CD8-positive, alpha-beta memory T cell (primary cell): ENCODE data around the gene ITGA8. TPM values are rescaled to one million over a fixed set of nuclear protein-coding genes. Genes with fewer than 3 reads are reported as not detected.

Source experiments
- CTCF ChIA-PET: fragments of 350-600 bp; sonication (Branson Sonifier 250); formaldehyde crosslinking; loops from one replicate; lab custom pipeline; 2021; ENCODE audit warnings: antibody characterized with exemption; lab: Charles Lee
- POLR2A ChIA-PET: fragments of 350-600 bp; sonication (Branson Sonifier 250); formaldehyde crosslinking; loops from one replicate; lab custom pipeline; 2021; ENCODE audit warnings: antibody characterized with exemption; lab: Charles Lee
- DNase-seq, 5 donors: peaks; one replicate each; pipeline versions ENCODE4 v3.0.0 to v3.0.0-alpha.2; 2020 to 2022; ENCODE audit warnings: mixed read lengths in 1 of 5
- H3K27ac ChIP-seq: one replicate; pipeline ENCODE4 v1.7.0; 2013; ENCODE audit warnings: low read depth, mild to moderate bottlenecking, low read length, moderate library complexity
- H3K27me3 ChIP-seq: 2 replicates; pipeline ENCODE4 v1.7.0; 2013; ENCODE audit warnings: low read length, mild to moderate bottlenecking; ENCODE audit not compliant: insufficient read depth, poor library complexity, severe bottlenecking
- H3K36me3 ChIP-seq: 2 replicates; pipeline ENCODE4 v1.7.0; 2013; ENCODE audit warnings: mild to moderate bottlenecking, low read length, moderate library complexity; ENCODE audit not compliant: insufficient read depth
- H3K4me1 ChIP-seq: 2 replicates; pipeline ENCODE4 v1.7.0; 2013; ENCODE audit warnings: mild to moderate bottlenecking, low read length, moderate library complexity; ENCODE audit not compliant: insufficient read depth
- H3K4me3 ChIP-seq: 2 replicates; pipeline ENCODE4 v1.7.0; 2013; ENCODE audit warnings: mild to moderate bottlenecking, low read length
- H3K9me3 ChIP-seq: 2 replicates; pipeline ENCODE4 v1.7.0; 2013; ENCODE audit warnings: mild to moderate bottlenecking, low read length
- H3K27ac Mint-ChIP-seq, 8 donors: one replicate each; pipeline ENCODE4 v1.8.0; 2020 to 2021; ENCODE audit warnings: mixed read lengths in 8 of 8, mild to moderate bottlenecking in 6 of 8, inconsistent platforms in 3 of 8, moderate library complexity in 3 of 8
- H3K27me3 Mint-ChIP-seq, 2 donors: one replicate each; pipeline ENCODE4 v1.8.0; 2020 to 2021; ENCODE audit warnings: mixed read lengths in 2 of 2, mild to moderate bottlenecking in 1 of 2, moderate library complexity in 1 of 2
- H3K36me3 Mint-ChIP-seq, 3 donors: one replicate each; pipeline ENCODE4 v1.8.0; 2020 to 2021; ENCODE audit warnings: mixed read lengths in 3 of 3, inconsistent platforms in 1 of 3, mild to moderate bottlenecking in 1 of 3
- H3K4me1 Mint-ChIP-seq, 3 donors: one replicate each; pipeline ENCODE4 v1.8.0; 2020 to 2021; ENCODE audit warnings: mixed read lengths in 3 of 3, inconsistent platforms in 1 of 3, mild to moderate bottlenecking in 1 of 3
- H3K4me3 Mint-ChIP-seq, 7 donors: one replicate each; pipeline ENCODE4 v1.8.0; 2020 to 2021; ENCODE audit warnings: mixed read lengths in 7 of 7, mild to moderate bottlenecking in 6 of 7, moderate library complexity in 4 of 7, inconsistent platforms in 2 of 7
- H3K9me3 Mint-ChIP-seq, 5 donors: one replicate each; pipeline ENCODE4 v1.8.0; 2020 to 2022; ENCODE audit warnings: mixed read lengths in 5 of 5, mild to moderate bottlenecking in 3 of 5, moderate library complexity in 2 of 5, inconsistent platforms in 1 of 5
- polyA plus RNA-seq: library from polyadenylated mRNA; unstranded; fragments of 300-500 nt; fragmentation: Illumina TruSeq; gene quantifications from one replicate; pipeline ENCODE4 v1.2.3, GENCODE V29; 2021
- total RNA-seq, 2 experiments: library from RNA; stranded (reverse); gene quantifications; one replicate each; pipeline ENCODE4 v1.2.3, GENCODE V29; 2021

The ITGA8 gene
- total and polyA plus RNA-seq, 3 experiments from 2014 or later: not detected

DNA sequence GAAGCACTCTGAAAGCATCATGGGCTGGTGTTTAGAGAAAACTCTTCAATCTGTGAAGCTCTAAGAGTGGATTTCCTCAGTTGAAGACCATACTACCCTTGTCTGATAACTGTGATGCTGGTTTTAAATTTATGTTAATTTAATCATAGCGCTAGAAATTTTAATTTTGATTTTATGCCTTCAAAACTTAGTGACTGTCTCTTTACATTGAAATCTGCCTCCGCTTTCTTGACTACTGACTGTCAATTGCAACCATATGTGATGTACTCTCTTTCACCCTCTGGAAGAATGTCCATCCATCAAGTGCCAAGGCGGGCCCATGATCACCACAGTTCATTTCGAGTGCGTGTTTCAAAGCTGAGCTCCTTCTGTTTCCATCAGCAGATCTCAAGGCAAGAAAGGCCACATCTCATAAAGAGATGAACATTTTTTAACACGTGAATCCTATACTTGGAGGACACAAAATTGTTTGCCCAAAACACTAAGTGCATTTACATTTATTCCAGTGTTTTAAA is 147.1 kb downstream of the ITGA8 start:
- no peak overlapping the region for H3K4me3 ChIP-seq
- H3K36me3 ChIP-seq: no peaks in the 10 kb centered on the region
- H3K27me3 ChIP-seq: peaks cover 6% of the 10 kb centered on the region
- CTCF ChIA-PET: no interaction called here
- Mint-ChIP-seq H3K4me1 (no peaks in the 10 kb centered on the region), H3K36me3 (no peaks in the 10 kb centered on the region), H3K27me3 (peaks cover 0 to 3% of the 10 kb centered on the region in 2 donors), H3K9me3 (no peaks in the 10 kb centered on the region), H3K27ac (no peak overlapping the region), H3K4me3 (no peak overlapping the region)
- H3K4me1 ChIP-seq: no peaks in the 10 kb centered on the region
- no peak for DNase-seq
- POLR2A ChIA-PET: no interaction called here
- H3K27ac ChIP-seq: no peak overlapping the region
- H3K9me3 ChIP-seq: no peaks in the 10 kb centered on the region

DNA sequence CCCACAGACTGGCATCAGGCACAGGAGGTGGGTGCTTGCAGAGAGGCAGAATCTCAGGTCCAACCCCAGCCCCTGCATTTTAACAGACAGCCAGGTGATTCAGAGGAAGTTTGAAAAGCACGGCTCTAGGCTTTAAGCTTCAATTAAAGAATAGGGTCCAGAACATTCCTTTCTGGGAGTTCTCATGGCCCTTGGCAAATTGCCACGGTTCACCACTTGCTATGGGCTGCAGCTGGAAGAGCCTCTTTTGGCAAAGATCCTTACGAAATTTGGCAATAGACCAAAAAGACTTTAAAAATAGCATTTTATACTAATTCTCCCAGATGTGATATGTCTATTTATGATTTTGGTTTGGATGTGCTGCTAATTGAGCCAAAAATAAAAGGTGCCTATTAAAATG is 148.1 kb downstream of the ITGA8 start:
- peaks cover 6% of the 10 kb centered on the region for H3K27me3 ChIP-seq
- Mint-ChIP-seq H3K4me3 (no peak overlapping the region), H3K27ac (no peak overlapping the region), H3K9me3 (no peaks in the 10 kb centered on the region), H3K27me3 (no peaks in the 10 kb centered on the region), H3K36me3 (no peaks in the 10 kb centered on the region), H3K4me1 (no peaks in the 10 kb centered on the region)
- ChIA-PET POLR2A (no interaction called here), CTCF (no interaction called here)
- no peak overlapping the region for H3K27ac ChIP-seq
- no peak for DNase-seq
- H3K4me1 ChIP-seq: no peaks in the 10 kb centered on the region
- no peaks in the 10 kb centered on the region for H3K36me3 ChIP-seq
- no peaks in the 10 kb centered on the region for H3K9me3 ChIP-seq
- H3K4me3 ChIP-seq: no peak overlapping the region

DNA sequence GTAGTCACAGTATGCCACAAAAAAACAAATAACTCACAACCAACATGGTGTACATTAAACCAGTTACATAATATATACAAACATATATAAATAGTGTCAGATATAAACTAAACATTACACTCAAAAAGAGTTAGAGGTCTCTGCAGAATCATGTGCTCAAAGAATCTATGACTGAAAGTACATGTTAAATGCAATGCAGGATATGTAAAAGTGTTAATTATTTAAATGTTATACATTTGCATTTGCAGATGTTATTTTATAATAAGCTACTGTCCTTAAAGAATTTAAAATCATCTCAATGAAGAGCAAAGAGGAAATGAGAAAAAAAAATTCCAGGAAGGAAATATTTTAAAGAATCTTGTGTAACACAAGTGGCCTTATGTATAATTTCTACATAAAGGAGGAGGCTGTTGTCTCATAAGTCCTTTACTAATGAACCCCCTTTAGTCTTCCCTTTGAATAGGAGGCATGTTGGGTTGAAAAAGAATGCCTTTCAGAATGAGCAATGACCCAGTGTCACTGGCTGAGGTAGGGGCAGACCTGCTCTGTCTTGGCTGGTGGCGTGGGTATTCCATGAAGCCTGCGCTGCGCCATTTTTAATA is 148.9 kb downstream of the ITGA8 start:
- H3K27ac Mint-ChIP-seq: no peak overlapping the region
- CTCF ChIA-PET: no interaction called here

DNA sequence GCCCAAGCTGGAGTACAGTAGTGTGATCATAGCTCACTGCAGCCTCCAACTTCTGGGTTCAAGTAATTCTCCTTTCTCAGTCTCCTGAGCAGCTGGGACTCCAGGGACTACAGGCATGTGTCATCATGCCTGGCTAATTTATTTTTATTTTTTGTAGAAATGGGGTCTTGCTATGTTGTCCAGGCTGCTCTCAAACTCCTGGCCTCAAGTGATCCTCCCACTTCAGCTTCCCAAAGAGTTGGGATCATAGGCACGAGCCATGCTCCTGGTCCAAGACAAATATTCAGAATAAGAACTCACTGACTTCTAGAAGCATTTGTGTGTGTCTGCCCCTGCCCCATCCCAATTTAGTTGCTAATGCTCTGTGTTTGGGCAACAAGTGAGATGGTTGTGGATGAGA is 151.8 kb downstream of the ITGA8 start:
- DNase-seq: no peak
- Mint-ChIP-seq H3K27me3 (peaks cover 2 to 6% of the 10 kb centered on the region in 2 donors), H3K36me3 (no peaks in the 10 kb centered on the region), H3K4me3 (no peak overlapping the region), H3K27ac (no peak overlapping the region), H3K4me1 (no peaks in the 10 kb centered on the region), H3K9me3 (no peaks in the 10 kb centered on the region)
- no peaks in the 10 kb centered on the region for H3K36me3 ChIP-seq
- no peaks in the 10 kb centered on the region for H3K9me3 ChIP-seq
- no peaks in the 10 kb centered on the region for H3K4me1 ChIP-seq
- ChIA-PET CTCF (no interaction called here), POLR2A (no interaction called here)
- no peaks in the 10 kb centered on the region for H3K27me3 ChIP-seq
- H3K4me3 ChIP-seq: no peak overlapping the region
- H3K27ac ChIP-seq: no peak overlapping the region

More for the DNA sequence above, 148.9 kb downstream of the ITGA8 start:
- Histone ChIP-seq H3K4me1 (no peaks in the 10 kb centered on the region), H3K9me3 (no peaks in the 10 kb centered on the region), H3K4me3 (no peak overlapping the region), H3K36me3 (no peaks in the 10 kb centered on the region), H3K27me3 (peaks cover 6% of the 10 kb centered on the region), H3K27ac (no peak overlapping the region)
- DNase-seq: no peak
- H3K36me3 Mint-ChIP-seq: no peaks in the 10 kb centered on the region
- no peaks in the 10 kb centered on the region for H3K4me1 Mint-ChIP-seq
- H3K9me3 Mint-ChIP-seq: no peaks in the 10 kb centered on the region
- H3K4me3 Mint-ChIP-seq: no peak overlapping the region
- H3K27me3 Mint-ChIP-seq: peaks cover 1 to 4% of the 10 kb centered on the region in 2 donors
- POLR2A ChIA-PET: no interaction called here

DNA sequence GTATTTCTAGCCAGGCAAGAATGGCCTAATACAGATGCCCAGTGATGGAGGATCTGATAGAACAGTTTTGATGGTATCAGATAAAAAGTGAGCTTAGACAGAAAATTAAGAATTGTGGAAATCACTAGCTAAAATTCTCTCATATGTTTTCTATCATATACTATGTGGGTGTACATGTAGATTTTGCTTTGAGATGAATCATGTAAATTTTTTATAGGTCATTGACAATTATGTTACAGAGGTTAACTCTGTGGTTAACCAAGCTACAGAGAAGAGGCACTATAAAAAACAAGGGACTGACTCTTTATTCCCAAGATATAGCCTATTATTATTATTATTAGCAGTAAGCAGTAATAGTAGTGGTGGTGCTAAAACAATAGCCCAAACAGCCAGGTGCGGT is 156.5 kb downstream of the ITGA8 start:
- Mint-ChIP-seq H3K4me3 (no peak overlapping the region), H3K36me3 (no peaks in the 10 kb centered on the region), H3K27ac (no peak overlapping the region), H3K27me3 (peaks cover 4 to 20% of the 10 kb centered on the region in 2 donors), H3K9me3 (peaks cover 0 to 4% (median 2%) of the 10 kb centered on the region in 5 donors), H3K4me1 (no peaks in the 10 kb centered on the region)
- H3K9me3 ChIP-seq: no peaks in the 10 kb centered on the region
- H3K27me3 ChIP-seq: no peaks in the 10 kb centered on the region
- H3K4me1 ChIP-seq: no peaks in the 10 kb centered on the region
- H3K4me3 ChIP-seq: no peak overlapping the region
- DNase-seq: no peak
- no peak overlapping the region for H3K27ac ChIP-seq
- H3K36me3 ChIP-seq: no peaks in the 10 kb centered on the region
- CTCF ChIA-PET: no interaction called here
- POLR2A ChIA-PET: no interaction called here

DNA sequence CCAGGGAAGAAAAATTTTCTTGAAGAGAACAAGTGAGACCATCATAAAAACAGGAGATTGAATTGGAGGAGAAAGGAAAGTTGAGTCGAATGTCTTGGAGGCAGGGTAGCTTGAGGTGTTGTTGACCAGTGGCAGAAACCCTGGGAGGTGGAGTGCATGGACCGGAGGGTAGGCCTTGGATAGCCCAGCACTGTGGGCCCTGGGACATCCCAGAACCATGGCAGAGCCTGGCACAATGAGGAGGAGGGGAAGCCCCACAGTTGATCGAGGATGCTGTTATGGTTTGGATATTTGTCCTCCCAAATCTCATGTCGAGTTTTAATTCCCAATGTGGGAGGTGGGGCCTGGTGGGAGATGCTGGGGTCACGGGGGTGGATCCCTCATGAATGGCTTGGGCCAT is 157.1 kb downstream of the ITGA8 start:
- no peaks in the 10 kb centered on the region for H3K27me3 ChIP-seq
- no peaks in the 10 kb centered on the region for H3K4me1 Mint-ChIP-seq
- H3K36me3 ChIP-seq: no peaks in the 10 kb centered on the region
- H3K27ac Mint-ChIP-seq: no peak overlapping the region
- H3K9me3 Mint-ChIP-seq: peaks cover 0 to 4% (median 2%) of the 10 kb centered on the region in 5 donors
- ChIA-PET CTCF (no interaction called here), POLR2A (no interaction called here)
- peaks cover 4 to 22% of the 10 kb centered on the region in 2 donors for H3K27me3 Mint-ChIP-seq
- H3K36me3 Mint-ChIP-seq: no peaks in the 10 kb centered on the region
- H3K4me3 ChIP-seq: no peak overlapping the region
- H3K9me3 ChIP-seq: no peaks in the 10 kb centered on the region
- no peaks in the 10 kb centered on the region for H3K4me1 ChIP-seq
- no peak for DNase-seq
- no peak overlapping the region for H3K27ac ChIP-seq
- no peak overlapping the region for H3K4me3 Mint-ChIP-seq

DNA sequence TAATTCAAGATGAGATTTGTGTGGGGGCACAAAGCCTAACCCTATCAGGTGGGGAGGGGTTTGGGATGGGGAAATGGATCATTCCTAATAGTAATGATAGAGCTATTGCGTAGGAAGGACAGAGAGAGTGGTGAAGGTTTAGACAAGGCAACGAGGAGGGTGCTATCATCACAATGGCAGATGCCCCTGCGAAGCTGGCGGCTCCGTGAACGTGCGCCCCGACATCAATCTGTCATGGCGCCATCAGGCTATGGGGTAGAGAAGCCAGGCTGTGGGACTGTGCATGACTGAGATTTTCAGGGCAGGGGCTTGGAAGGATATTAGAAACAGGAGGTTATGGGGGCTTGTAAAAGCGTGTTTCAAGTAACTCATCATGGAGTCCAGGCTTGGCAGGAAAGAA is 157.6 kb downstream of the ITGA8 start:
- H3K4me3 ChIP-seq: no peak overlapping the region
- H3K36me3 ChIP-seq: no peaks in the 10 kb centered on the region
- H3K4me1 Mint-ChIP-seq: no peaks in the 10 kb centered on the region
- no peak for DNase-seq
- ChIA-PET POLR2A (no interaction called here), CTCF (no interaction called here)
- no peaks in the 10 kb centered on the region for H3K27me3 ChIP-seq
- H3K27ac Mint-ChIP-seq: no peak overlapping the region
- H3K9me3 Mint-ChIP-seq: peaks cover 0 to 4% (median 2%) of the 10 kb centered on the region in 5 donors
- H3K27ac ChIP-seq: no peak overlapping the region
- no peaks in the 10 kb centered on the region for H3K36me3 Mint-ChIP-seq
- no peak overlapping the region for H3K4me3 Mint-ChIP-seq
- no peaks in the 10 kb centered on the region for H3K9me3 ChIP-seq
- no peaks in the 10 kb centered on the region for H3K4me1 ChIP-seq
- H3K27me3 Mint-ChIP-seq: peaks cover 4 to 22% of the 10 kb centered on the region in 2 donors

DNA sequence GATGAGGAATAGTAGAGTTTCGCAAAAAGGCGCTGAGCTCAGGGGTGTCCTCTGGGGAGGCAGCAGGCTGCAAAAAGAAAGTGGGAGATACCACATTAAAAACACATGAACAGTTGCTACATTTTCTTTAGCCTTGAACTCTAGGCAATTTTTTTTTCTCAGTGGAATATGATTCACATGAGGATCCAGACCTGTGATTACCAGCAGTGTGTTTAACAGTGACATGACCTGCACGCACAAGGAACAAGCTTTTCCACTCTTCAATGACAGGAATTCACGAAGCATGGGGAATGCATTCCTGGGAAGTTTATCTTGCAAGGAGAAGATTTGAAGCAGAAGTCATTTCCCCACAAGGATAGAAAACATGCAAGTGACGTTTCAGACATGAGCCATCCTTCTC is 161.6 kb downstream of the ITGA8 start:
- Mint-ChIP-seq H3K27ac (no peak overlapping the region), H3K4me1 (no peaks in the 10 kb centered on the region), H3K36me3 (no peaks in the 10 kb centered on the region), H3K9me3 (peaks cover 0 to 4% (median 2%) of the 10 kb centered on the region in 5 donors), H3K27me3 (peaks cover 3 to 16% of the 10 kb centered on the region in 2 donors), H3K4me3 (no peak overlapping the region)
- CTCF ChIA-PET: no interaction called here
- Histone ChIP-seq H3K9me3 (no peaks in the 10 kb centered on the region), H3K4me1 (no peaks in the 10 kb centered on the region), H3K27me3 (no peaks in the 10 kb centered on the region), H3K27ac (no peak overlapping the region), H3K4me3 (no peak overlapping the region), H3K36me3 (no peaks in the 10 kb centered on the region)
- DNase-seq: no peak
- POLR2A ChIA-PET: no interaction called here
